Left renal cortex interstitium (tissue), 4 donors: Measurements from ENCODE around the gene FLOT1. TPM values are rescaled to one million over a fixed set of nuclear protein-coding genes. Genes with fewer than 3 reads are reported as not detected.
"Not testable (repeated sequence)": the region's sequence is repeated elsewhere in the genome, so short reads cannot be mapped to it uniquely, and the experiment has no call there.

Source experiments
- DNase-seq, 4 donors: peaks; one replicate each; pipeline ENCODE4 v3.0.0-alpha.2; 2013; ENCODE audit warnings: low read depth in 4 of 4, low spot score in 2 of 4, missing footprints in 1 of 4
- polyA plus RNA-seq, 4 donors: library from polyadenylated mRNA; unstranded; fragments of 120-200 nt; gene quantifications; one replicate each; pipeline ENCODE4 v1.2.1, GENCODE V29; 2013; ENCODE audit not compliant: insufficient read length in 4 of 4

The FLOT1 gene
- polyA plus RNA-seq, 4 donors: 141 to 148 (median 146) TPM

DNA sequence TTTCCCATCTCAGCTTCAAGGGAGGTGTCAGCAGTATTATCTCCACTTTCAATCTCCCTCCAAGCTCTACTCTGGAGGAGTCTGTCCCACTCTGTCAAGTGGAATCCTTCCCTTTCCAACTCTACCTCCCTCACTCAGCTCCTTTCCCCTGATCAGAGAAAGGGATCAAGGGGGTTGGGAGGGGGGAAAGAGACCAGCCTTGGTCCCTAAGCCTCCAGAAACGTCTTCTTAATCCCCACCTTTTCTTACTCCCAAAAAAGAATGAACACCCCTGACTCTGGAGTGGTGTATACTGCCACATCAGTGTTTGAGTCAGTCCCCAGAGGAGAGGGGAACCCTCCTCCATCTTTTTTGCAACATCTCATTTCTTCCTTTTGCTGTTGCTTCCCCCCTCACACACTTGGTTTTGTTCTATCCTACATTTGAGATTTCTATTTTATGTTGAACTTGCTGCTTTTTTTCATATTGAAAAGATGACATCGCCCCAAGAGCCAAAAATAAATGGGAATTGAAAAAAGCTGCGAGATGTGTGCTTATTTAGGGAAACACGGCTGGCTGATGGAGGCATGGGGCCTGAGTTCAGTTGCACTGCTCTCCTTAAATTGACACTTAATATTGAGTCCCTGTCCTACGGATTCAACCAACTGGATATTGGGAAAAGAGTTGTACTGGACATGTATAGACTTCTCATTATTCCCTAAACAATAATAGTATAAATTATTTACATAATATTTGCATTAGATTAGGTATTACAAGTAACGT is 17.4 kb downstream of the FLOT1 start:
- DNase-seq: no peak

DNA sequence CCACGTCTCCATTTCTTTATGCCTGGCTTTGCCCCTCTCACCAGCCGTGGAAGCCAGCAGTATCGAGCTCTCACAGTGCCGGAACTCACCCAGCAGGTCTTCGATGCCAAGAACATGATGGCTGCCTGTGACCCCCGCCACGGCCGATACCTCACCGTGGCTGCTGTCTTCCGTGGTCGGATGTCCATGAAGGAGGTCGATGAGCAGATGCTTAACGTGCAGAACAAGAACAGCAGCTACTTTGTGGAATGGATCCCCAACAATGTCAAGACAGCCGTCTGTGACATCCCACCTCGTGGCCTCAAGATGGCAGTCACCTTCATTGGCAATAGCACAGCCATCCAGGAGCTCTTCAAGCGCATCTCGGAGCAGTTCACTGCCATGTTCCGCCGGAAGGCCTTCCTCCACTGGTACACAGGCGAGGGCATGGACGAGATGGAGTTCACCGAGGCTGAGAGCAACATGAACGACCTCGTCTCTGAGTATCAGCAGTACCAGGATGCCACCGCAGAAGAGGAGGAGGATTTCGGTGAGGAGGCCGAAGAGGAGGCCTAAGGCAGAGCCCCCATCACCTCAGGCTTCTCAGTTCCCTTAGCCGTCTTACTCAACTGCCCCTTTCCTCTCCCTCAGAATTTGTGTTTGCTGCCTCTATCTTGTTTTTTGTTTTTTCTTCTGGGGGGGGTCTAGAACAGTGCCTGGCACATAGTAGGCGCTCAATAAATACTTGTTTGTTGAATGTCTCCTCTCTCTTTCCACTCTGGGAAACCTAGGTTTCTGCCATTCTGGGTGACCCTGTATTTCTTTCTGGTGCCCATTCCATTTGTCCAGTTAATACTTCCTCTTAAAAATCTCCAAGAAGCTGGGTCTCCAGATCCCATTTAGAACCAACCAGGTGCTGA is 18.4 kb downstream of the FLOT1 start:
- not testable (repeated sequence) for DNase-seq

DNA sequence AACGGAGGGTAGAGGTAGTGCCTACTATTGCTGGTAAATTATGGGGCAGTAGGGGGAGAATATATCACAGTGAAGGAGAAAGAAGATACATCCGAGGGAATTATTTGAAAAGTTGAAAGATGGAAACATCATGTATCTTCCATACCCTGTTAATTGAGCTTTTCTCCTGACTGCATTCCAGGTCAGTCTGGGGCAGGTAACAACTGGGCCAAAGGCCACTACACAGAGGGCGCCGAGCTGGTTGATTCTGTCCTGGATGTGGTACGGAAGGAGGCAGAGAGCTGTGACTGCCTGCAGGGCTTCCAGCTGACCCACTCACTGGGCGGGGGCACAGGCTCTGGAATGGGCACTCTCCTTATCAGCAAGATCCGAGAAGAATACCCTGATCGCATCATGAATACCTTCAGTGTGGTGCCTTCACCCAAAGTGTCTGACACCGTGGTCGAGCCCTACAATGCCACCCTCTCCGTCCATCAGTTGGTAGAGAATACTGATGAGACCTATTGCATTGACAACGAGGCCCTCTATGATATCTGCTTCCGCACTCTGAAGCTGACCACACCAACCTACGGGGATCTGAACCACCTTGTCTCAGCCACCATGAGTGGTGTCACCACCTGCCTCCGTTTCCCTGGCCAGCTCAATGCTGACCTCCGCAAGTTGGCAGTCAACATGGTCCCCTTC is 19.2 kb downstream of the FLOT1 start:
- not testable (repeated sequence) for DNase-seq

DNA sequence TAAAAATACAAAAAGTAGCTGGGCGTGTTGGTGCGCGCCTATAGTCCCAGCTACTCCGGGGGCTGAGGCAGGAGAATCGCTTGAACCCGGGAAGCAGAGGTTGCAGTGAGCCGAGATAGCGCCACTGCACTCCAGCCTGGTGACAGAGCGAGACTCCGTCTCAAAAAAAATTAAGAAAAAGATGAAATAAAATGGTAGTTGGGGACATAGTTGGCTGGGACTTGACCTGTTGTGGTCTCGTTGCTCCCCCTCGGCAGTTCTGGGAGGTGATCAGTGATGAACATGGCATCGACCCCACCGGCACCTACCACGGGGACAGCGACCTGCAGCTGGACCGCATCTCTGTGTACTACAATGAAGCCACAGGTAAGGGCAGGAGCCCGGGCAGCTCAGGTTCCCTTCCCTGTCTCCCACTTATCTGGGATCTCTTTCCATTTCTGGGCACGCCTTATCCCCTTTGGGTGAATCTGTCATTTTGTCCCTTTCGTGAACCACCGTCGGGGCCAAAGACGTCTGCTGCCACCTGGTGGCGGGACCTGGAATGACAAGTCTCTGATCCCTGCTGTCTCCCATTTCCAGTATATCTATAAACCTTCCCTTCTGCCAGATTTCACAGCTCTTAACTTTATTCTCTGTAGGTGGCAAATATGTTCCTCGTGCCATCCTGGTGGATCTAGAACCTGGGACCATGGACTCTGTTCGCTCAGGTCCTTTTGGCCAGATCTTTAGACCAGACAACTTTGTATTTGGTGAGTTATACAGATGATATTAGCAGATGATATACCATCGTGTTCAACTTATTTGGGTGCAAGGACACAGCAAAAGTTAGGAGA is 20.0 kb downstream of the FLOT1 start:
- peak in 3 of 4 donors; percentile 56 to 71 (median 63) for DNase-seq

DNA sequence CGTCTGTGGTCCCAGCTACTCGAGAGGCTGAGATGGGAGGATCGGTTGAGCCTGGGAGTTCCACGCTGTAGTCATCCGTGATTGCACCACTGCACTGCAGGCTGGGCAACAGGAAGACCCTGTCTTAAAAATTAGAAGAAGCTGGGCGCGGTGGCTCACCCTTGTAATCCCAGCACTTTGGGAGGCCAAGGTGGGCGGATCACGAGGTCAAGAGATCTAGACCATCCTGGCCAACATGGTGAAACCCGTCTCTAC is 20.5 kb downstream of the FLOT1 start:
- DNase-seq: not testable (repeated sequence)

DNA sequence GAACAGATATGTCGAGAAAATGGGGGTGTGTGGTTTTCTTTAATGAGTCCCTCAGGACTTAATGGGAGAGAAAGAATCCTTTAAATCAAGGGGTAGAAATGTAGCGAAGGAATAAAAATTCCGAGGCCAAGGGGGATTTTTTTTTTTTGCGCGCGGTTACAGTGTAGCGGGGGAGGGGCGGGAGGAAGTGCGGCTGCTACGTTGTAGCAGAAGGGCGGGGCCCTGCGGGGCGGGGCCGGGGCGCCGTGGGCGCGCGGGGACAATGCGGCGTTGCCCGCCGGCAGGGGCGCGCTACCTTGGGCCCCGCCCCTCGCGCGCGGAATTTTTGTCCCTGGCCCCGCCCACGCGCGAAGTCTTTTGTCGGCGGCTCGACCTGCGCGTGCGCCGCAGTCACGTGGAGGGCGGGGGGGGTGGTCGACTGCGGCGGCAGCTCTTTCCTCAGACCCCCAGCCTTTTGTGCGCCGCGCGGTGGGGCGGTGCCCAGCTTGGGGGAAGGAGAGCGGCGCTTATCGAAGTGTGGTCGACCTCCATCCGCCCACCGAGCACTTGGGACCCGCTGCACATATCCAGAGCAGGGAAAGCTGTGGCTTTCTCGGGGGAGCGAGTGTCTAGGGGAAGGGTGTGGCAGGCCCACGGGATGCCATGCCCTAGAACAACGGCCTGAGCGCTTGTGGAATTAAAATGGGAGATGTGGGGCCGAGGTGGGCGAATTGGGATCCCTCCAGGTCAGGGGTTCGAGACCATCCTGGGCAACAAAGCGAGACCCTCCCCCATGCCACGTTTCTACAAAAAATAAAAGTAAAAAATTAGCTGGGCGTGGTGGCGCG is 21.1 kb downstream of the FLOT1 start:
- peak; percentile 60 to 86 (median 84) for DNase-seq

DNA sequence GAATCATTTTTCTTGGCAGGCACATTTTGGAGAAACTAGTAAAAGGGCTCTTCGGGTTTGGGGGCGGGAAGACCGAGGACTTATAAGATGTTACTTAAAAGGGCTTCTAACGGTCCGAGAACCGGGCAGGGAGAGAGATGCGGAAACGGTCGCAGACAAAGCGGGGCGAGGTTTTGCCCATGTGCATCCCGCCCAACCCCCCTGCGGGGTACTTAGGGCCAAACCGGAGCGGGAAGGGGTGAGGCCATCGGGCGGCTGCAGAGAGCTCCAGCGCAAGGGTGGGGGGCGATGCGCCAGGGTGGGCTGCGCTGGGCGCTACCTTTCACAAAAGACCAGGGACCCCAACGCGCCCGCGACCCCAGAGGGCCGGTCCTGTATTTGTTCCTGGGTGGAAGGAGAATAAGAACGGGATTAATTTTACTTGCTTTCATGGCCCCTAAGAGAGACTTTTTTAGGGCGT is 21.7 kb downstream of the FLOT1 start:
- DNase-seq: peak in 1 of 4 donors; percentile 25

DNA sequence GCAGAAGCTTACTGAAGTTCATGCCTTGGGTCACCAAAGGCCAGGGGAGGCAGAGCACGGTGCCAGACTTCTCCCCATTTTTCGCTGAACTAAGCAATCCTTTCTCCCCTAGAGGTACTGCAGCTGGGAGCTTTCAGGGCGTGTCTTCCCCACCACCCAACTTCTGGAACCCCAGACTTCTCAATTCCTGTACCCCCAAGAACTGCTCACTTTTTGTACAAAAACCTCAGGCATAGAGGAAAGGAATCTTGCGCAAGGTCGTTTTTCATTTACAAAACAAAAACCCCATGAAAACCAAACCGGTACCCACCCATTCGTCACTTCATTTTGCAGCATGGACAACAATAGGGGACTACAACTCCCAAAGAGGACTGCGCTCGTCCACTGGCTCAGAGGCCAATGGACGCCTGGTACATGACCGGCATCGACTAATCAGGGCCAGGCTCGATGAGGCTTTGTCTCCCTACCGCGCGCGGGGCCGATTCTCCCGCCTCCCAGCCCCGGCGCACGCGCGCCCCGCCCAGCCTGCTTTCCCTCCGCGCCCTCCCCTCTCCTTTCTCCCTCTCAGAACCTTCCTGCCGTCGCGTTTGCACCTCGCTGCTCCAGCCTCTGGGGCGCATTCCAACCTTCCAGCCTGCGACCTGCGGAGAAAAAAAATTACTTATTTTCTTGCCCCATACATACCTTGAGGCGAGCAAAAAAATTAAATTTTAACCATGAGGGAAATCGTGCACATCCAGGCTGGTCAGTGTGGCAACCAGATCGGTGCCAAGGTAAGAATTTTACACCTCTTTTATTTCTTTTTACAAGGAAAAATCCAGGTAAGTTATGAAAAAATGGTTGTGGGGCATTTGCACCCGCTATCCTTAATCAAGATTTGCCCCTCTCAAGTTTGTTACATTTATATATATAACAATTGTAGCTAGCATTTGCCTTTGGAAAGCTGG is 22.4 kb downstream of the FLOT1 start, which contains the start of gene TUBB:
Gene TUBB (plus strand): TSS at position 562 of the 947 bp plus-strand sequence. CDS start 155 bp downstream, at position 717.
- DNase-seq: peak; percentile 95 to 97 (median 96)

DNA sequence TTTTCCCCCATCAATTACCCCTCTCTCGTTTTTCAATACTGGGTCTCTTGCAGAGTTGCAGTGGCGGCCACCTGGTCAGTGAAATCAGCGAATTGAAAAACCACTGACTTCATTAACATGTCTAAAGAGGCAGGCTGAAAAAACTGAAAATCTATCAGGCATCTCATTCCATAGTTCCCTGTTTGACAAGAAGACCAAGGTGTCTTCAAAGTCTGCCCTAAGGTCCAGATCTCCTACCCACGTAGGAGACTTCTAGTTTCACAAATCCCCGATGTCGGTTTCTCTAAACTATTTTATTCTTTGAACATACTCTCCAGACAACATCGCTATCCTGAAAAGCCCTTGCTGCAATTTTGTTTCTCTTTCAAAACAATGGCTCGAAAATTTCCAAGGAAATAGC is 23.1 kb downstream of the FLOT1 start:
- DNase-seq: no peak

DNA sequence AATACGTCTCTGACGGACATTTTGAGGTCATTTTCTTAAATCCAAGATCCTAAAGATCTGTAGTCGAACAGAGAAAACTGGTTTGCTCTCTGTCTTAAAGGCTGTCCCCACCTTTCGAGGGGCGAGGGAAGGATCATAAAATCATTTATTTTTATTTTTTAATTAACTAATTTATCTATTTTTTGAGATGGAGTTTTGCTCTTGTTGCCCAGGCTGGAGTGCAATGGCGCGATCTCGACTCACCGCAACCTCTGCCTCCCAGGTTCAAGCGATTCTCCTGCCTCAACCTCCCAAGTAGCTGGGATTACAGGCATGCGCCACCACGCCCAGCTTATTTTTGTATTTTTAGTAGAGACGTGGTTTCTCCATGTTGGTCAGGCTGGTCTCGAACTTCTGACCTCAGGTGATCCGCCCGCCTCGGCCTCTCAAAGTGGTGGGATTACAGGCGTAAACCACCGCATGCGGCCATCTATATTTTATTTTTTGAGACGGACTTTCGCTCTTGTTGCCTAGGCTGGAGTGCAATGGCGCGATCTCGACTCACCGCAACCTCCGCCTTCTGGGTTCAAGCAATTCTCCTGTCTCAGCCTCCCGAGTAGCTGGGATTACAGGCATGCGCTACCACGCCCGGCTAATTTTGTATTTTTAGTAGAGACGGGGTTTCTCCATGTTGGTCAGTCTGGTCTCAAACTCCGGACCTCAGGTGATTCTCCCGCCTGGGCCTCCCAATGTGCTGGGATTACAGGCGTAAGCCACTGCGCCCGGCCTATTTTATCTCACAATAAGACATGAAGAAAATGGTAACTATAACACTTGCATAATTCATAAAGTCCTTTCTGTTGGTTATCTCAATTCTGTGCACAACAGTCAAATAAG is 24.4 kb downstream of the FLOT1 start:
- DNase-seq: not testable (repeated sequence)

DNA sequence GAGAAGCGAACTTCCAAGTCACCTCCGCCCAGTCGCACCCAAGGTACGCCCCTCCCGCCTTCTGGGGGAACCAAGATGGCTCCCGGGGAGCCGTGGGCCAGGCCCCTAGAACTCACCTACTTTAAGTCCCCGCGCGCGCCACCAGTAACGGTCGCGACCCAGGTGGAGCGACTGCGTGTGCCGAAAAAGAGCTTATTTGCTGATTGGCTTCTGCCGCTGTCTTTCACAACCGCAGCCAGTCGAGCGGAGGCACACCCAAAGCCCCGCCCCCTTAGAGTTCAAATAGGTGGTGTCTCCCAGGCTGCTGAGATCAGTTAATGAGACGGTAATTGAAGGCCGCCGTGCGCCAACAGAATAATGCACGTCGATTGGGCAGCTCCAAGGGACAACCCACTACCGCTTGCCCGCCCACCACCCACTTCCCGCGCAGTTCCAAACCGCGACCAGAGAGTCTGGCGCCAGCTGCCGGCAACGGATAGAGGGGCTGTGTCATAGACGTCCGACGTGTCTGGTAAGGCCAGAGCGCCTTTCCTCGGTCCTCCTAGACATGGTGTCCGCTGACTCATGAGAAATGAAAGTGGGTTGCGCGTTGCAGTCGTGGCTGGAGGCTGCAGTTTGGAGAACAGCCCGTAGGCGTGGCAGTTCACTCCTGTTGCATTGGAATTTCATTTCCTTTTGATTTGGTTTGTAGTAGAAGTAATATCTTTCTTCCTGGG is 25.2 kb downstream of the FLOT1 start, which contains the start of gene MDC1:
Gene MDC1 (minus strand): TSS at position 153 of the 716 bp plus-strand sequence. CDS start 2,106 bp downstream, outside the sequence.
- DNase-seq: peak; percentile 97 to 99 (median 98)

DNA sequence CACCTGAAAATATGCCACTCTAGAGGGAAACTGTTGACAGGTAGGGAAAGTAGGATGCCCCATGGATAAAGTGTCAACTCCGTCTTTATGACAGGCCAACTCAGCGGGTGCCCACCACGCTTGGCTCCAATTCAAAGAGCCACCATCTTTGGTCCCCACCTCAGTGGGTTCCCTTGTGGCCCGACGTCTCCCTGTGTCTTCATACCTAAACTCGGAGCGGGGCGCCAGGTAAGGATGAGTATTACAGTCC is 25.7 kb downstream of the FLOT1 start:
- DNase-seq: peak in 1 of 4 donors; percentile 50

DNA sequence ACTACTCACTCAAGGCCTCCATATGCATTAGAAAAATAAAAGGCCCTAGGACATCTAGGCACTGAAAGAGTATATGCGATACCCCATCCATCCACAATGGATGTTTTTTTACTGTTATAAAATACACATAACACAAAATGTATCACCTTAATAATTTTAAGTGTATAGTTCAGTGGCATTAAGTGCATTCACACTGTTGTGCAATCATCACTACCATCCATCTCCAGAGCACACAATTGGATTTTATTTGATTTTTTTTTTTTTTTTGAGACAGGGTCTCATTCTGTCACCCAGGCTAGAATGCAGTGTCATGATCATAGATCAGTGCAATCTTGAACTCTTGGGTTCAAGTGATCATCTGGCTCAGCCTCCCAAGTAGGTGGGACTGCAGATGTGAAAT is 28.2 kb downstream of the FLOT1 start:
- no peak for DNase-seq

DNA sequence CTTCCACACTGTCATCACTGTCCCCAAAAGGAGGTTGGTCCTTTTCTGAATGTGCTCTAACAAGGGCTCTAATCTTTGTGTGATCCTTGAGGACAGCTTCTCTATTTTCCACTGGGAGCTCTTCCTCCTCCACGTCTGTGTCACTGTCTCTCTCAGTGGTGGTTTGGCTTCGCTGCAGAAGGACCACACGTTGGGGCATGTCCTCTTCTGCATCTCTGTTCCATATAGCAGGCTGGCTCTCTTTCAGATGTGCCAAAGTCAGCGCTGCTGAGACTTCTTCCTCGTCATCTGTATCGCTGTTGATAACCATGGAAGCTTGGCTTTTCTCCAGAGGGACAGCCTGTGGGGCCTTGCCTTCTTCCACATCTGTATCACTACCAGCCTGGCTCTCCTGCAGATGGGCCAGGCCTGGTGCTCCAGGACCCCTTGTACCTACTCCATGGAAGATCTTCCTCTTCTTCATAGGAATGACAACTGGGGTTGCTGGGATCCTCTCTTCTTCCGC is 30.0 kb downstream of the FLOT1 start:
- no peak for DNase-seq

DNA sequence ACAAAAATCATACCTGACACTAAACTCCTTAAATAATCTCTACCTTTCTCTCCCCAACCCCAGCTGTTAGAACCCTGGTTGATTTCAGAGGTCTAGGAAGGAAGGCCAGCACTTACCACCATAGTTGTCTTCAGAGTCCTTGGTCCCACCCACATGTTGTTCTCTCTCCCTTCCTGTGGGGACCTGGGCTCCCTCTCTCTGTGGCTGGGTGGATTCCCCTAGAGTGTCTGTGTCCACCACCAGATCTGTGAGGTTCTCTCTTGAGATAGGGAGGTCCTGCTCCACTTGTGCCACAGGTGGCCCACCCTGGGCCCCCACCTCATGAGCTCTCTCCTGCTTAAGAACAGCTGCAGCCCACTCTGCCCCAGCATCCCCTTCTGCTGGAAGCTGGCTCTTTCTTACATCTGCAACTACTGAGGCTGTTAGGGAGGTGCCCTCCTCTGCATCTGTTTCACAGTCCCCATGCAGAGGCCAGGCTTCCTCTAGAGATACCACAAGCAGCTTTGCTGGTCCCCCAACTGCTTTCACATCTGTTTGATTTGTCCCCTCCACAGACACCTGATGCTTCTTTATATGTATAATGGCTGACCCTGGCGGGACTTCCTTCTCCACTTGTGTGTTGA is 30.6 kb downstream of the FLOT1 start:
- no peak for DNase-seq
